ENCODE results near the gene CP.

GRCh38 chr3:149162007-149162406 lies 59.6 kb downstream of the CP start:
- TF ChIP-seq CTCF (IDR thresholded peaks at IDR 0.05; ENCODE audit: borderline replicate concordance, extremely low read depth, low read length, poor library complexity, severe bottlenecking) = no peak
- no peak for TF ChIP-seq EZH2 (IDR thresholded peaks at IDR 0.05; ENCODE audit: borderline replicate concordance, low read depth, low read length, severe bottlenecking)

Measured in DND-41 (cell line).